DND-41 (cell line): ENCODE measurements around the gene MYRIP.
"Not testable (repeated sequence)": the region's sequence is repeated elsewhere in the genome, so short reads cannot be mapped to it uniquely, and the experiment has no call there.

ENCODE experiments used
- EZH2 ChIP-seq: IDR thresholded peaks from 3 replicates; pipeline ENCODE4 v1.6.1; 2012; ENCODE audit warnings: borderline replicate concordance, low read depth, mild to moderate bottlenecking, moderate library complexity, low read length, inconsistent platforms; ENCODE audit not compliant: severe bottlenecking
- TF ChIP-seq, protein P1 (sequence below): IDR thresholded peaks from 2 replicates; pipeline ENCODE4 v1.5.1; 2012; ENCODE audit warnings: borderline replicate concordance, low read length, moderate library complexity, mild to moderate bottlenecking; ENCODE audit not compliant: poor library complexity, severe bottlenecking; ENCODE audit errors: extremely low read depth

DNA sequence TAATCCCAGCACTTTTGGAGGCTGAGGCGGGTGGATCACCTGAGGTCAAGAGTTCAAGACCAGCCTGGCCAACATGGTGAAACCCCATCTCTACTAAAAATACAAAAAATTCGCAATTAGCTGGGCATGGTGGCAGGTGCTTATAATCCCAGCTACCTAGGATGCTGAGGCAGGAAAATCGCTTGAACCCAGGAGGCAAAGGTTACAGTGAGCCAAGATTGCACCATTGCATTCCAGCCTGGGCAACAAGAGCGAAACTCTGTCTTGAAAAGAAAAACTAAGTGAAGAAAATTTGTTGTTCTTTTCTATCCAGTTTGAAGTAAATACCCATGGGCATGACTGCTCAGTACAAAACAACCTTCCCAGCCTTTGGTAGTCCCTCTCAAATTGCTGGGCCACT lies 24.4 kb downstream of the MYRIP start:
- TF ChIP-seq, protein P1, sequence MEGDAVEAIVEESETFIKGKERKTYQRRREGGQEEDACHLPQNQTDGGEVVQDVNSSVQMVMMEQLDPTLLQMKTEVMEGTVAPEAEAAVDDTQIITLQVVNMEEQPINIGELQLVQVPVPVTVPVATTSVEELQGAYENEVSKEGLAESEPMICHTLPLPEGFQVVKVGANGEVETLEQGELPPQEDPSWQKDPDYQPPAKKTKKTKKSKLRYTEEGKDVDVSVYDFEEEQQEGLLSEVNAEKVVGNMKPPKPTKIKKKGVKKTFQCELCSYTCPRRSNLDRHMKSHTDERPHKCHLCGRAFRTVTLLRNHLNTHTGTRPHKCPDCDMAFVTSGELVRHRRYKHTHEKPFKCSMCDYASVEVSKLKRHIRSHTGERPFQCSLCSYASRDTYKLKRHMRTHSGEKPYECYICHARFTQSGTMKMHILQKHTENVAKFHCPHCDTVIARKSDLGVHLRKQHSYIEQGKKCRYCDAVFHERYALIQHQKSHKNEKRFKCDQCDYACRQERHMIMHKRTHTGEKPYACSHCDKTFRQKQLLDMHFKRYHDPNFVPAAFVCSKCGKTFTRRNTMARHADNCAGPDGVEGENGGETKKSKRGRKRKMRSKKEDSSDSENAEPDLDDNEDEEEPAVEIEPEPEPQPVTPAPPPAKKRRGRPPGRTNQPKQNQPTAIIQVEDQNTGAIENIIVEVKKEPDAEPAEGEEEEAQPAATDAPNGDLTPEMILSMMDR: not testable (repeated sequence)
- TF ChIP-seq EZH2: not testable (repeated sequence)
